H9 (cell line): ENCODE results near the gene TNFAIP2. TPM values are rescaled to one million over a fixed set of nuclear protein-coding genes. Genes with fewer than 3 reads are reported as not detected.

Experiments used
- DNase-seq: peaks from one replicate; pipeline ENCODE4 v3.0.0-alpha.2; 2017
- H2AFZ ChIP-seq: one replicate; pipeline ENCODE4 v1.6.1; 2013; ENCODE audit warnings: mild to moderate bottlenecking, low read length, control low read depth, moderate library complexity
- H2AK5ac ChIP-seq: 2 replicates; pipeline ENCODE4 v1.6.1; 2013; ENCODE audit warnings: low read length, control low read depth, mixed read lengths; ENCODE audit not compliant: insufficient read length
- H2BK120ac ChIP-seq: one replicate; pipeline ENCODE4 v1.6.1; 2013; ENCODE audit warnings: low read depth, mild to moderate bottlenecking, low read length, control low read depth, inconsistent platforms; ENCODE audit not compliant: poor library complexity, severe bottlenecking
- H2BK12ac ChIP-seq: 2 replicates; pipeline ENCODE4 v1.6.1; 2013; ENCODE audit warnings: low read length, control low read depth, mixed read lengths, low read depth; ENCODE audit not compliant: insufficient read length
- H2BK15ac ChIP-seq: 2 replicates; pipeline ENCODE4 v1.6.1; 2013; ENCODE audit warnings: low read depth, low read length, control low read depth
- H2BK20ac ChIP-seq: one replicate; pipeline ENCODE4 v1.6.1; 2013; ENCODE audit warnings: low read depth, mild to moderate bottlenecking, low read length, control low read depth, inconsistent platforms; ENCODE audit not compliant: poor library complexity, severe bottlenecking
- H2BK5ac ChIP-seq: 2 replicates; pipeline ENCODE4 v1.6.1; 2013; ENCODE audit warnings: low read length, control low read depth, mixed read lengths; ENCODE audit not compliant: insufficient read length
- H3K14ac ChIP-seq: 2 replicates; pipeline ENCODE4 v1.6.1; 2013; ENCODE audit warnings: low read length, control low read depth; ENCODE audit not compliant: insufficient read depth
- H3K18ac ChIP-seq: 2 replicates; pipeline ENCODE4 v1.6.1; 2013; ENCODE audit warnings: low read depth, mild to moderate bottlenecking, mixed read lengths, low read length, control low read depth; ENCODE audit not compliant: insufficient read length
- H3K23ac ChIP-seq: 2 replicates; pipeline ENCODE4 v1.6.1; 2013; ENCODE audit warnings: low read length, control low read depth, mixed read lengths, low read depth; ENCODE audit not compliant: insufficient read length
- H3K23me2 ChIP-seq: 2 replicates; pipeline ENCODE4 v1.6.1; 2013; ENCODE audit warnings: low read depth, mild to moderate bottlenecking, mixed read lengths, low read length, control low read depth; ENCODE audit not compliant: insufficient read length, poor library complexity, severe bottlenecking
- H3K27ac ChIP-seq: 2 replicates; pipeline ENCODE4 v1.5.1; 2013; ENCODE audit warnings: low read length, control low read depth, mixed read lengths, low read depth; ENCODE audit not compliant: insufficient read length
- H3K27me3 ChIP-seq: 2 replicates; pipeline ENCODE4 v1.6.1; 2013; ENCODE audit warnings: low read length, control low read depth, inconsistent platforms; ENCODE audit not compliant: insufficient read depth
- H3K4ac ChIP-seq: 2 replicates; pipeline ENCODE4 v1.6.1; 2013; ENCODE audit warnings: low read depth, mild to moderate bottlenecking, control low read depth, inconsistent platforms, low read length, moderate library complexity
- H3K4me1 ChIP-seq: 2 replicates; pipeline ENCODE4 v1.6.1; 2013; ENCODE audit warnings: low read length, control low read depth, inconsistent platforms; ENCODE audit not compliant: insufficient read depth
- H3K4me2 ChIP-seq: 2 replicates; pipeline ENCODE4 v1.6.1; 2013; ENCODE audit warnings: low read length, control low read depth, mixed read lengths; ENCODE audit not compliant: insufficient read length, insufficient read depth
- H3K56ac ChIP-seq: 2 replicates; pipeline ENCODE4 v1.6.1; 2013; ENCODE audit warnings: low read depth, mild to moderate bottlenecking, mixed read lengths, low read length, control low read depth; ENCODE audit not compliant: insufficient read length
- H3K79me1 ChIP-seq: 2 replicates; pipeline ENCODE4 v1.6.1; 2013; ENCODE audit warnings: low read depth, mild to moderate bottlenecking, moderate library complexity, low read length, control low read depth, inconsistent platforms; ENCODE audit not compliant: insufficient read depth, poor library complexity, severe bottlenecking
- H3K79me2 ChIP-seq: 2 replicates; pipeline ENCODE4 v1.6.1; 2013; ENCODE audit warnings: low read length, control low read depth, inconsistent platforms; ENCODE audit not compliant: insufficient read depth
- H3K9ac ChIP-seq: 2 replicates; pipeline ENCODE4 v1.6.1; 2013; ENCODE audit warnings: low read length, control low read depth, mixed read lengths; ENCODE audit not compliant: insufficient read length; ENCODE audit errors: extremely low read depth
- H3K9me3 ChIP-seq: one replicate; pipeline ENCODE4 v1.6.1; 2013; ENCODE audit warnings: low read depth, low read length, inconsistent platforms; ENCODE audit not compliant: control insufficient read depth
- H3T11ph ChIP-seq: one replicate; pipeline ENCODE4 v1.6.1; 2013; ENCODE audit warnings: mild to moderate bottlenecking, low read length, control low read depth, inconsistent platforms
- H4K20me1 ChIP-seq: one replicate; pipeline ENCODE4 v1.6.1; 2013; ENCODE audit not compliant: control insufficient read depth, insufficient read length, insufficient read depth
- H4K5ac ChIP-seq: 2 replicates; pipeline ENCODE4 v1.6.1; 2013; ENCODE audit warnings: low read depth, mild to moderate bottlenecking, mixed read lengths, low read length, control low read depth; ENCODE audit not compliant: insufficient read length
- H4K8ac ChIP-seq: replicated peaks from 2 replicates; pipeline ENCODE4 v1.6.1; 2013; ENCODE audit warnings: low read length, control low read depth, mixed read lengths, low read depth; ENCODE audit not compliant: insufficient read length
- H4K91ac ChIP-seq: 2 replicates; pipeline ENCODE4 v1.6.1; 2013; ENCODE audit warnings: low read depth, mild to moderate bottlenecking, moderate library complexity, mixed read lengths, low read length, control low read depth; ENCODE audit not compliant: insufficient read length
- H3K27ac Mint-ChIP-seq, 3 experiments: 2 replicates in 2 of 3; 3 replicates in 1 of 3; pipeline ENCODE4 v1.8.0; 2020 to 2021; ENCODE audit warnings: mixed read lengths in 3 of 3, mild to moderate bottlenecking in 1 of 3, moderate library complexity in 1 of 3
- H3K27me3 Mint-ChIP-seq: 2 replicates; pipeline ENCODE4 v1.8.0; 2021; ENCODE audit warnings: low read depth, mild to moderate bottlenecking, moderate library complexity, mixed read lengths
- H3K36me3 Mint-ChIP-seq, 3 experiments: 2 replicates in 2 of 3; 3 replicates in 1 of 3; pipeline ENCODE4 v1.8.0; 2020 to 2021; ENCODE audit warnings: low read depth in 3 of 3, mixed read lengths in 3 of 3; ENCODE audit not compliant: insufficient read depth in 1 of 3
- H3K4me1 Mint-ChIP-seq, 2 experiments: 2 replicates each; pipeline ENCODE4 v1.8.0; 2020; ENCODE audit warnings: mixed read lengths in 2 of 2
- H3K4me3 Mint-ChIP-seq, 2 experiments: 2 replicates in 1 of 2; 3 replicates in 1 of 2; pipeline ENCODE4 v1.8.0; 2020 to 2021; ENCODE audit warnings: mild to moderate bottlenecking in 2 of 2, mixed read lengths in 2 of 2, moderate library complexity in 1 of 2
- H3K9me3 Mint-ChIP-seq, 2 experiments: 2 replicates in 1 of 2; 3 replicates in 1 of 2; pipeline ENCODE4 v1.8.0; 2020; ENCODE audit warnings: mild to moderate bottlenecking in 2 of 2, mixed read lengths in 2 of 2, moderate library complexity in 1 of 2
- WGBS: extraction: QIAGEN DNeasy Blood & Tissue Kit; methylation state at CpG from one replicate; pipeline ENCODE4 v1.1.7; 2013; ENCODE audit warnings: missing lambda C conversion rate, low lambda C conversion rate, mixed read lengths; ENCODE audit not compliant: insufficient read length; ENCODE audit errors: extremely low coverage; 5-methylcytosine and 5-hydroxymethylcytosine counted together
- total RNA-seq: library from RNA; stranded (reverse); gene quantifications from 2 replicates; pipeline ENCODE4 v1.2.1, GENCODE V29; 2021
- TF ChIP-seq, protein P1 (sequence below): fragments of 200-600 bp; sonication (generic); conservative IDR thresholded peaks from 3 replicates; pipeline ENCODE4 v1.8.0; 2021; ENCODE audit warnings: antibody characterized with exemption, mild to moderate bottlenecking

The TNFAIP2 gene
- total RNA-seq, 1 experiment from 2014 or later, result 29.3 TPM

DNA sequence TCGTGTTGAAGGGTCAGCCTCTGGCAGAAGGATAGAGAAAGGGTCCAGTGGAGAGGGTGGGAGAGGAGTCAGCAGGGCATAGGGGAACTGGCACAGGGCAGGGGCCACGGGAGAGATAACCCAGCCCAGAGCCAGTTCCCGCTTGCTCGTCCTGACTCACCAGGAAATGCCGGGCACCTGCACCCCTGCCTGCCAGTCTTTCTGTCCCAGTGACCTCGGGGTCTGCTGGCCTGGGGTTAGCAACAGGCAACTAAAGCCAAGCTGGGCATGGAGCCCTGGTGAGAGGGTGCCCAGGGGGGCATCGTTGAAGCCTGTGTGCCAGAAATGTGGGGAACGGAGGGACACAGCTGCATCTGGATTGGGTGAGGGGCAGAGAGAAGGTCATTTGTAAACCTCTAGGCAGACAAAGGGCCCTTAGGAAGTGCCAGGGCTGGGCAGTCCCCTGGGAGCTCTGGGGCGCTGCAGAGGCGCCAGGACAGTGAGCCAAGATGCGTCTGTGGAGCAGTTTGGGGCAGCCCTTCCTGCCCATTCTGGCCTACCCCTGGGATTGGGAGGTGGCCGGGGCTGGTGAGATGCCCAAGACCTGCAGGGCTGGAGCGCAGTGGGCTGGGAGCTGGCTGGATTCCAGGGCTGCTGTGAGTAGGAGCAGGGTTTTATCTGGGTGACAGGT, 5.5 kb downstream of the TNFAIP2 start:
- H3K27ac Mint-ChIP-seq, result no peak overlapping the region; a peak in 1 of 7 replicates
- Histone ChIP-seq H3K27ac (no peak overlapping the region), H2BK20ac (no peak overlapping the region), H4K91ac (no peak overlapping the region), H3K9me3 (no peaks in the 10 kb centered on the region), H2AK5ac (no peak overlapping the region), H2BK5ac (no peak overlapping the region), H3K23ac (no peak overlapping the region), H3K9ac (no peak overlapping the region), H2BK120ac (no peak overlapping the region), H3K4ac (no peak overlapping the region), H3T11ph (no peak overlapping the region), H3K56ac (no peak overlapping the region), H2BK12ac (no peak overlapping the region), H4K8ac (no peak overlapping the region), H3K14ac (no peak overlapping the region), H3K4me2 (no peak overlapping the region), H4K20me1 (peaks cover 9% of the 10 kb centered on the region), H3K18ac (no peak overlapping the region), H3K4me1 (no peaks in the 10 kb centered on the region), H3K27me3 (no peaks in the 10 kb centered on the region), H2BK15ac (no peak overlapping the region), H3K23me2 (no peaks in the 10 kb centered on the region), H2AFZ (no peak overlapping the region), H4K5ac (no peak overlapping the region), H3K79me1 (no peaks in the 10 kb centered on the region), H3K79me2 (no peaks in the 10 kb centered on the region)
- peaks cover 37% of the 10 kb centered on the region for H3K27me3 Mint-ChIP-seq
- no peaks in the 10 kb centered on the region; a peak in 1 of 5 replicates for H3K9me3 Mint-ChIP-seq
- WGBS, result no CpG with 5 or more reads among the region's 13 CpGs
- peaks cover 7 to 18% (median 9%) of the 10 kb centered on the region in 3 experiments; a peak in 6 of 7 replicates for H3K36me3 Mint-ChIP-seq
- TF ChIP-seq, protein P1, sequence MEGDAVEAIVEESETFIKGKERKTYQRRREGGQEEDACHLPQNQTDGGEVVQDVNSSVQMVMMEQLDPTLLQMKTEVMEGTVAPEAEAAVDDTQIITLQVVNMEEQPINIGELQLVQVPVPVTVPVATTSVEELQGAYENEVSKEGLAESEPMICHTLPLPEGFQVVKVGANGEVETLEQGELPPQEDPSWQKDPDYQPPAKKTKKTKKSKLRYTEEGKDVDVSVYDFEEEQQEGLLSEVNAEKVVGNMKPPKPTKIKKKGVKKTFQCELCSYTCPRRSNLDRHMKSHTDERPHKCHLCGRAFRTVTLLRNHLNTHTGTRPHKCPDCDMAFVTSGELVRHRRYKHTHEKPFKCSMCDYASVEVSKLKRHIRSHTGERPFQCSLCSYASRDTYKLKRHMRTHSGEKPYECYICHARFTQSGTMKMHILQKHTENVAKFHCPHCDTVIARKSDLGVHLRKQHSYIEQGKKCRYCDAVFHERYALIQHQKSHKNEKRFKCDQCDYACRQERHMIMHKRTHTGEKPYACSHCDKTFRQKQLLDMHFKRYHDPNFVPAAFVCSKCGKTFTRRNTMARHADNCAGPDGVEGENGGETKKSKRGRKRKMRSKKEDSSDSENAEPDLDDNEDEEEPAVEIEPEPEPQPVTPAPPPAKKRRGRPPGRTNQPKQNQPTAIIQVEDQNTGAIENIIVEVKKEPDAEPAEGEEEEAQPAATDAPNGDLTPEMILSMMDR, result no peak
- H3K4me1 Mint-ChIP-seq, result peaks cover 9 to 21% of the 10 kb centered on the region in 2 experiments; a peak in 3 of 4 replicates
- DNase-seq, result no peak
- no peak overlapping the region for H3K4me3 Mint-ChIP-seq
